ENCODE data around the gene NRARP.

Gene NRARP

GRCh38 chr9:137316012-137316981 is 14.2 kb upstream of the NRARP start:
- peaks cover 17% of the 10 kb centered on the region for H3K4me1 ChIP-seq (ENCODE audit: control insufficient read depth, insufficient read depth, low read length, poor library complexity, severe bottlenecking)
- H3K27me3 ChIP-seq (replicated peaks; ENCODE audit: control insufficient read depth, insufficient read depth, low read length, poor library complexity, severe bottlenecking) = peaks cover 10% of the 10 kb centered on the region
- no peak overlapping the region for H3K27ac ChIP-seq (ENCODE audit: insufficient read depth, low read length, poor library complexity, severe bottlenecking)
- no peak overlapping the region for H3K4me3 ChIP-seq (ENCODE audit: insufficient read depth, low read depth, low read length, poor library complexity, severe bottlenecking)
- no peak for DNase-seq
- H3K36me3 ChIP-seq (ENCODE audit: control insufficient read depth, insufficient read depth, low read length) = no peaks in the 10 kb centered on the region
- H3K9me3 ChIP-seq (ENCODE audit: control insufficient read depth, low read length) = no peaks in the 10 kb centered on the region

- H3K36me3 ChIP-seq (ENCODE audit: control insufficient read depth, insufficient read depth, low read length) = no peaks in the 10 kb centered on the region
- no peak for DNase-seq
- no peak overlapping the region for H3K27ac ChIP-seq (ENCODE audit: insufficient read depth, low read length, poor library complexity, severe bottlenecking)
- peaks cover 11% of the 10 kb centered on the region for H3K4me1 ChIP-seq (ENCODE audit: control insufficient read depth, insufficient read depth, low read length, poor library complexity, severe bottlenecking)
- no peak overlapping the region for H3K4me3 ChIP-seq (ENCODE audit: insufficient read depth, low read depth, low read length, poor library complexity, severe bottlenecking)
- no peaks in the 10 kb centered on the region for H3K9me3 ChIP-seq (ENCODE audit: control insufficient read depth, low read length)
- H3K27me3 ChIP-seq (replicated peaks; ENCODE audit: control insufficient read depth, insufficient read depth, low read length, poor library complexity, severe bottlenecking) = peaks cover 10% of the 10 kb centered on the region
These were observed 13.5 kb upstream of the NRARP start for GRCh38 chr9:137315581-137316011.

- Histone ChIP-seq H3K4me1 (ENCODE audit: control insufficient read depth, insufficient read depth, low read length, poor library complexity, severe bottlenecking) (peaks cover 4% of the 10 kb centered on the region), H3K36me3 (ENCODE audit: control insufficient read depth, insufficient read depth, low read length) (no peaks in the 10 kb centered on the region), H3K9me3 (ENCODE audit: control insufficient read depth, low read length) (no peaks in the 10 kb centered on the region), H3K27ac (ENCODE audit: insufficient read depth, low read length, poor library complexity, severe bottlenecking) (no peak overlapping the region), H3K4me3 (ENCODE audit: insufficient read depth, low read depth, low read length, poor library complexity, severe bottlenecking) (no peak overlapping the region), H3K27me3 (replicated peaks; ENCODE audit: control insufficient read depth, insufficient read depth, low read length, poor library complexity, severe bottlenecking) (peaks cover 10% of the 10 kb centered on the region)
- no peak for DNase-seq
These were observed 12.8 kb upstream of the NRARP start for GRCh38 chr9:137314561-137315560.

GRCh38 chr9:137313956-137314560 is 12.0 kb upstream of the NRARP start:
- H3K27ac ChIP-seq (ENCODE audit: insufficient read depth, low read length, poor library complexity, severe bottlenecking) = no peak overlapping the region

GRCh38 chr9:137313326-137313936 is 11.4 kb upstream of the NRARP start:
- Histone ChIP-seq H3K27ac (ENCODE audit: insufficient read depth, low read length, poor library complexity, severe bottlenecking) (no peak overlapping the region), H3K27me3 (replicated peaks; ENCODE audit: control insufficient read depth, insufficient read depth, low read length, poor library complexity, severe bottlenecking) (peaks cover 10% of the 10 kb centered on the region), H3K36me3 (ENCODE audit: control insufficient read depth, insufficient read depth, low read length) (no peaks in the 10 kb centered on the region), H3K9me3 (ENCODE audit: control insufficient read depth, low read length) (no peaks in the 10 kb centered on the region), H3K4me3 (ENCODE audit: insufficient read depth, low read depth, low read length, poor library complexity, severe bottlenecking) (no peak overlapping the region), H3K4me1 (ENCODE audit: control insufficient read depth, insufficient read depth, low read length, poor library complexity, severe bottlenecking) (peaks cover 3% of the 10 kb centered on the region)
- no peak for DNase-seq

More at GRCh38 chr9:137313956-137314560, 12.0 kb upstream of the NRARP start:
- no peak overlapping the region for H3K4me3 ChIP-seq (ENCODE audit: insufficient read depth, low read depth, low read length, poor library complexity, severe bottlenecking)
- DNase-seq = no peak
- H3K4me1 ChIP-seq (ENCODE audit: control insufficient read depth, insufficient read depth, low read length, poor library complexity, severe bottlenecking) = peaks cover 3% of the 10 kb centered on the region
- no peaks in the 10 kb centered on the region for H3K9me3 ChIP-seq (ENCODE audit: control insufficient read depth, low read length)
- H3K27me3 ChIP-seq (replicated peaks; ENCODE audit: control insufficient read depth, insufficient read depth, low read length, poor library complexity, severe bottlenecking) = peaks cover 10% of the 10 kb centered on the region
- H3K36me3 ChIP-seq (ENCODE audit: control insufficient read depth, insufficient read depth, low read length) = no peaks in the 10 kb centered on the region

GRCh38 chr9:137312852-137313325 is 10.8 kb upstream of the NRARP start:
- Histone ChIP-seq H3K27ac (ENCODE audit: insufficient read depth, low read length, poor library complexity, severe bottlenecking) (no peak overlapping the region), H3K4me3 (ENCODE audit: insufficient read depth, low read depth, low read length, poor library complexity, severe bottlenecking) (no peak overlapping the region), H3K4me1 (ENCODE audit: control insufficient read depth, insufficient read depth, low read length, poor library complexity, severe bottlenecking) (peaks cover 3% of the 10 kb centered on the region), H3K9me3 (ENCODE audit: control insufficient read depth, low read length) (no peaks in the 10 kb centered on the region), H3K27me3 (replicated peaks; ENCODE audit: control insufficient read depth, insufficient read depth, low read length, poor library complexity, severe bottlenecking) (peaks cover 10% of the 10 kb centered on the region), H3K36me3 (ENCODE audit: control insufficient read depth, insufficient read depth, low read length) (no peaks in the 10 kb centered on the region)
- DNase-seq = no peak

GRCh38 chr9:137311986-137312851 is 10.1 kb upstream of the NRARP start:
- H3K27ac ChIP-seq (ENCODE audit: insufficient read depth, low read length, poor library complexity, severe bottlenecking) = no peak overlapping the region
- DNase-seq = no peak
- no peaks in the 10 kb centered on the region for H3K36me3 ChIP-seq (ENCODE audit: control insufficient read depth, insufficient read depth, low read length)
- no peak overlapping the region for H3K4me3 ChIP-seq (ENCODE audit: insufficient read depth, low read depth, low read length, poor library complexity, severe bottlenecking)
- H3K27me3 ChIP-seq (replicated peaks; ENCODE audit: control insufficient read depth, insufficient read depth, low read length, poor library complexity, severe bottlenecking) = peaks cover 10% of the 10 kb centered on the region
- no peaks in the 10 kb centered on the region for H3K9me3 ChIP-seq (ENCODE audit: control insufficient read depth, low read length)
- peaks cover 3% of the 10 kb centered on the region for H3K4me1 ChIP-seq (ENCODE audit: control insufficient read depth, insufficient read depth, low read length, poor library complexity, severe bottlenecking)

GRCh38 chr9:137311171-137311985 is 9.3 kb upstream of the NRARP start:
- Histone ChIP-seq H3K4me1 (ENCODE audit: control insufficient read depth, insufficient read depth, low read length, poor library complexity, severe bottlenecking) (peaks cover 3% of the 10 kb centered on the region), H3K4me3 (ENCODE audit: insufficient read depth, low read depth, low read length, poor library complexity, severe bottlenecking) (no peak overlapping the region), H3K27me3 (replicated peaks; ENCODE audit: control insufficient read depth, insufficient read depth, low read length, poor library complexity, severe bottlenecking) (peaks cover 6% of the 10 kb centered on the region), H3K27ac (ENCODE audit: insufficient read depth, low read length, poor library complexity, severe bottlenecking) (no peak overlapping the region), H3K9me3 (ENCODE audit: control insufficient read depth, low read length) (no peaks in the 10 kb centered on the region), H3K36me3 (ENCODE audit: control insufficient read depth, insufficient read depth, low read length) (no peaks in the 10 kb centered on the region)
- DNase-seq = peak in 1 of 3 donors; percentile 25
